K562 (cell line): Measurements from ENCODE around the gene LRRC71. TPM values are rescaled to one million over a fixed set of nuclear protein-coding genes. Genes with fewer than 3 reads are reported as not detected.

Experiments used
- ARID2 ChIP-seq: fragments of 450-650 bp; IDR thresholded peaks from 2 replicates; pipeline ENCODE4 v1.6.1; 2017; ENCODE audit warnings: antibody characterized with exemption, mild to moderate bottlenecking
- CREB1 ChIP-seq, 2 experiments: sonication (generic) in 1 of 2; formaldehyde crosslinking in 1 of 2; IDR thresholded peaks; 2 replicates each; pipeline versions ENCODE4 v1.6.1 to v1.8.0; 2012 to 2022; ENCODE audit warnings: inconsistent platforms in 1 of 2, mild to moderate bottlenecking in 1 of 2, missing genetic modification reagents in 1 of 2, moderate library complexity in 1 of 2
- CREM ChIP-seq: IDR thresholded peaks from 2 replicates; pipeline ENCODE4 v1.6.1; 2014; ENCODE audit warnings: antibody characterized with exemption, low read depth
- HMBOX1 ChIP-seq: sonication (generic); IDR thresholded peaks from 2 replicates; pipeline ENCODE4 v1.6.1; 2016
- KLF16 ChIP-seq: IDR thresholded peaks from 2 replicates; pipeline ENCODE4 v1.6.1; 2016; ENCODE audit warnings: antibody characterized with exemption
- LEF1 ChIP-seq: fragments of 450-650 bp; IDR thresholded peaks from 2 replicates; pipeline ENCODE4 v1.6.1; 2016; ENCODE audit warnings: mild to moderate bottlenecking
- MCM3 ChIP-seq: fragments of 450-650 bp; IDR thresholded peaks from 2 replicates; pipeline ENCODE4 v1.6.1; 2016
- MYC ChIP-seq, 2 experiments: fragments of 250-450 bp in 1 of 2; sonication (Bioruptor Pico) in 1 of 2; IDR thresholded peaks; 2 replicates each; pipeline versions ENCODE4 v1.5.1 to v1.6.1; 2012 to 2021; ENCODE audit warnings: low read depth in 2 of 2, borderline replicate concordance in 1 of 2, improper control_type of control experiment in 1 of 2, low read length in 1 of 2, mild to moderate bottlenecking in 1 of 2, moderate library complexity in 1 of 2
- NBN ChIP-seq: fragments of 450-650 bp; IDR thresholded peaks from 2 replicates; pipeline ENCODE4 v1.6.1; 2016; ENCODE audit warnings: low read depth, mild to moderate bottlenecking
- NRF1 ChIP-seq, 2 experiments: fragments of 450-650 bp; IDR thresholded peaks in 1 of 2; conservative IDR thresholded peaks in 1 of 2; 2 replicates each; pipeline ENCODE4 v1.6.1; 2014; ENCODE audit warnings: mild to moderate bottlenecking in 2 of 2
- SREBF2 ChIP-seq: sonication (generic); formaldehyde crosslinking; IDR thresholded peaks from 2 replicates; pipeline ENCODE4 v1.4.0; 2020; ENCODE audit warnings: mild to moderate bottlenecking, missing genetic modification reagents
- VEZF1 ChIP-seq: fragments of 200-800 bp; sonication (Bioruptor generic); IDR thresholded peaks from 2 replicates; pipeline ENCODE4 v1.6.1; 2017; ENCODE audit warnings: missing genetic modification characterization, missing compliant biosample characterization
- ZBTB33 ChIP-seq: sonication (generic); formaldehyde crosslinking; IDR thresholded peaks from 2 replicates; pipeline ENCODE4 v1.8.1; 2023; ENCODE audit warnings: mild to moderate bottlenecking, missing genetic modification reagents
- ZBTB5 ChIP-seq: fragments of 450-650 bp; IDR thresholded peaks from 2 replicates; pipeline ENCODE4 v1.6.1; 2017; ENCODE audit warnings: antibody characterized with exemption
- polyA plus RNA-seq, 8 experiments: library from polyadenylated mRNA; depleted of rRNA in 4 of 8; stranded (reverse) in 5 of 8; unstranded in 3 of 8; fragments of >200 nt; fragmentation: Nextera tagmentation in 2 of 8; fragmentation: Illumina TruSeq in 1 of 8; extraction: Ambion mirVana in 2 of 8; extraction: Trizol in 1 of 8; gene quantifications; 2 replicates each; pipeline versions ENCODE4 v1.2.1 to v1.2.3, GENCODE V29; 2011 to 2014; ENCODE audit warnings: inconsistent platforms in 1 of 8, missing spikeins in 1 of 8
- total RNA-seq, 7 experiments: library from RNA; depleted of rRNA in 6 of 7; stranded (reverse); fragments of >200 nt in 6 of 7; fragmentation: Illumina TruSeq in 2 of 7; extraction: Trizol in 2 of 7; gene quantifications; 2 replicates each; pipeline versions ENCODE4 v1.2.1 to v1.2.3, GENCODE V29; 2011 to 2021; ENCODE audit warnings: low replicate concordance in 1 of 7
- TF ChIP-seq, protein P1 (sequence below): fragments of 450-650 bp; IDR thresholded peaks from 2 replicates; pipeline ENCODE4 v1.6.1; 2018; ENCODE audit not compliant: partially characterized antibody
- TF ChIP-seq, protein P2 (sequence below): fragments of 450-650 bp; IDR thresholded peaks from 2 replicates; pipeline ENCODE4 v1.6.1; 2014; ENCODE audit warnings: low read depth, mild to moderate bottlenecking, moderate library complexity, borderline replicate concordance

LRRC71 gene
- total and polyA plus RNA-seq, 9 of the 15 experiments (the other 6 are each of a cell fraction or from before 2014, with no cell fraction given): 0.06 to 1.2 (median 0.51) TPM; not detected in 1

- TF ChIP-seq, protein P1, sequence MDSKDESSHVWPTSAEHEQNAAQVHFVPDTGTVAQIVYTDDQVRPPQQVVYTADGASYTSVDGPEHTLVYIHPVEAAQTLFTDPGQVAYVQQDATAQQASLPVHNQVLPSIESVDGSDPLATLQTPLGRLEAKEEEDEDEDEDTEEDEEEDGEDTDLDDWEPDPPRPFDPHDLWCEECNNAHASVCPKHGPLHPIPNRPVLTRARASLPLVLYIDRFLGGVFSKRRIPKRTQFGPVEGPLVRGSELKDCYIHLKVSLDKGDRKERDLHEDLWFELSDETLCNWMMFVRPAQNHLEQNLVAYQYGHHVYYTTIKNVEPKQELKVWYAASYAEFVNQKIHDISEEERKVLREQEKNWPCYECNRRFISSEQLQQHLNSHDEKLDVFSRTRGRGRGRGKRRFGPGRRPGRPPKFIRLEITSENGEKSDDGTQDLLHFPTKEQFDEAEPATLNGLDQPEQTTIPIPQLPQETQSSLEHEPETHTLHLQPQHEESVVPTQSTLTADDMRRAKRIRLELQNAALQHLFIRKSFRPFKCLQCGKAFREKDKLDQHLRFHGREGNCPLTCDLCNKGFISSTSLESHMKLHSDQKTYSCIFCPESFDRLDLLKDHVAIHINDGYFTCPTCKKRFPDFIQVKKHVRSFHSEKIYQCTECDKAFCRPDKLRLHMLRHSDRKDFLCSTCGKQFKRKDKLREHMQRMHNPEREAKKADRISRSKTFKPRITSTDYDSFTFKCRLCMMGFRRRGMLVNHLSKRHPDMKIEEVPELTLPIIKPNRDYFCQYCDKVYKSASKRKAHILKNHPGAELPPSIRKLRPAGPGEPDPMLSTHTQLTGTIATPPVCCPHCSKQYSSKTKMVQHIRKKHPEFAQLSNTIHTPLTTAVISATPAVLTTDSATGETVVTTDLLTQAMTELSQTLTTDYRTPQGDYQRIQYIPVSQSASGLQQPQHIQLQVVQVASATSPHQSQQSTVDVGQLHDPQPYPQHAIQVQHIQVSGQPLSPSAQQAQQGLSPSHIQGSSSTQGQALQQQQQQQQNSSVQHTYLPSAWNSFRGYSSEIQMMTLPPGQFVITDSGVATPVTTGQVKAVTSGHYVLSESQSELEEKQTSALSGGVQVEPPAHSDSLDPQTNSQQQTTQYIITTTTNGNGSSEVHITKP: peak; percentile 25
- TF ChIP-seq ARID2: no peak
- no peak for TF ChIP-seq SREBF2 (CRISPR knock-in tag)
- no peak for TF ChIP-seq ZBTB33 (CRISPR knock-in tag)
- TF ChIP-seq NBN: peak; percentile 96
- TF ChIP-seq MYC (IDR thresholded peaks at IDR 0.05; ENCODE audit: low read depth, low read length): peak; percentile 49; the same call in 1 of the 2 replicates
- TF ChIP-seq MYC (CRISPR knock-in tag; IDR thresholded peaks at IDR 0.05; ENCODE audit: borderline replicate concordance, low read depth): no peak
- TF ChIP-seq, protein P2, sequence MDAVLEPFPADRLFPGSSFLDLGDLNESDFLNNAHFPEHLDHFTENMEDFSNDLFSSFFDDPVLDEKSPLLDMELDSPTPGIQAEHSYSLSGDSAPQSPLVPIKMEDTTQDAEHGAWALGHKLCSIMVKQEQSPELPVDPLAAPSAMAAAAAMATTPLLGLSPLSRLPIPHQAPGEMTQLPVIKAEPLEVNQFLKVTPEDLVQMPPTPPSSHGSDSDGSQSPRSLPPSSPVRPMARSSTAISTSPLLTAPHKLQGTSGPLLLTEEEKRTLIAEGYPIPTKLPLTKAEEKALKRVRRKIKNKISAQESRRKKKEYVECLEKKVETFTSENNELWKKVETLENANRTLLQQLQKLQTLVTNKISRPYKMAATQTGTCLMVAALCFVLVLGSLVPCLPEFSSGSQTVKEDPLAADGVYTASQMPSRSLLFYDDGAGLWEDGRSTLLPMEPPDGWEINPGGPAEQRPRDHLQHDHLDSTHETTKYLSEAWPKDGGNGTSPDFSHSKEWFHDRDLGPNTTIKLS: peak; percentile 53; the same call in 1 of the 2 replicates
- peak; percentile 99 for TF ChIP-seq KLF16
- peak; percentile 20 to 26; a peak in 1 of 4 replicates for TF ChIP-seq NRF1 (conservative IDR thresholded peaks at IDR 0.05 in 1 of 2, IDR thresholded peaks at IDR 0.05 in 1 of 2)
- no peak for TF ChIP-seq MCM3
- TF ChIP-seq ZBTB5: no peak
- TF ChIP-seq CREM: peak; percentile 73
- TF ChIP-seq CREB1 (IDR thresholded peaks at IDR 0.05): peak; percentile 58; the same call in 1 of the 2 replicates
- TF ChIP-seq CREB1 (CRISPR knock-in tag; IDR thresholded peaks at IDR 0.05): no peak
- TF ChIP-seq LEF1: peak; percentile 93
- TF ChIP-seq HMBOX1: peak; percentile 94
- peak; percentile 68 for TF ChIP-seq VEZF1 (CRISPR knock-in tag)
Measured at GRCh38 chr1:156958247-156958714, 37.8 kb downstream of the LRRC71 start (continued).
